Dedifferentiated amniotic fluid mesenchymal stem cell (primary cell): ENCODE measurements around the gene SNCG.
"Not testable (repeated sequence)": the region's sequence is repeated elsewhere in the genome, so short reads cannot be mapped to it uniquely, and the experiment has no call there.

Experiments
- DNase-seq: peaks from one replicate; pipeline ENCODE4 v3.0.0-alpha.2; 2016; ENCODE audit errors: extremely low spot score

Gene SNCG

DNA sequence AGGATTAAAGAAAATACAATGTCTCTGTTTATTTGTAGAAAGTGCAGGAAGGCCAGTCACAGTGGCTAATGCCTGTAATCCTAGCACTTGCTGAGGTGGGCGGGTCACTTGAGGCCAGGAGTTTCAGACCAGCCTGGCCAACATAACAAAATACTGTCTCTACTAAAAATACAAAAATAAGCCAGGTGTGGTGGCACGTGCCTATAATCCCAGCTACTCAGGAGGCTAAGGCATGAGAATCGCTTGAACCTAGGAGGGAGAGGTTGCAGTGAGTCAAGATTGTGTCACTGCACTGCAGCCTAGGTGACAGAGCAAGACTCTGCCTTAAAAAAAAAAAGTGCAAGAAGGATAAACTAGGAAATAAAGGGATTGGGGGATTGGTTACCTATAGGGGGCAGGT is 20.1 kb downstream of the SNCG start:
- not testable (repeated sequence) for DNase-seq

DNA sequence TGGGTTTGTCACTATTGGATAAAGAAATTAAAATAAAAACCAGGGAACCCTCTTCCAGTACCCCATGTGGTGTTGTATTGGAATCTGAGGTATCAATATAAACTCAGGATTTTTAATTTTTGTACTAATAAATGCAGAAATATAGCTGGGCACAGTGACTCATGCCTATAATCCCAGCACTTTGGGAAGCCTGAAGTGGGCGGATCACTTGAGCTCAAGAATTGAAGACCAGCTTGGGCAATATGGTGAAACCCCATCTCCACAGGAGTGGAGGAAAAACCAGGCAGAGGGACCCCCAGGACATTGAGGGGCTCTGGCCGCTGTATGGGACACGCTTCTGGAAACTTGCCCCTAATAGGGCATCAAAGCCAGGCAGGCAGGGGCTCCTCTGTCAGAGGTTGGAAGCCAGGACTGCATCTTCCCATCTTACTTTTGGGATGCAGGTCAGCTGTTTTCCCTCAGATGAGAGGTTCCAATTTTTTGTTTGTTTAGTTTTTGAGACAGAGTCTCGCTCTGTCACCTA is 21.0 kb downstream of the SNCG start:
- DNase-seq = no peak

- no peak for DNase-seq
Measured at GRCh38 chr10:86979977-86980448, 21.6 kb downstream of the SNCG start.

DNA sequence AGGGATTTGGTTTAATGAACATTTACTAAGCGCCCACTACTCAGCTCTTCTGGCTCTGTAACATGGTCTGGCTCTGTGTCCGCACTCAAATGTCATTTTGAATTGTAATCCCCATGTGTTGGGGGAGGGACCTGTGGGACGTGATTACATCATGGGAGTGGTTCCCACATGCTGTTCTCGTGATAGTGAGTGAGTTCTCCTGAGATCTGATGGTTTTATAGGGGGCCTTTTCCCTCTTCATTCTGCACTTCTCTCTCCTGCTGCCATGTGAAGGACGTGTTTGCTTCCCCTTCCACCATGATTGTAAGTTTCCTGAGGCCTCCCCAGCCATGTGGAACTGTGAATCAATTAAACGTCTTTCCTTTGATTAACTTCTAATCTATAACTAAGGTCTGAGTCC is 22.6 kb downstream of the SNCG start:
- DNase-seq = not testable (repeated sequence)

DNA sequence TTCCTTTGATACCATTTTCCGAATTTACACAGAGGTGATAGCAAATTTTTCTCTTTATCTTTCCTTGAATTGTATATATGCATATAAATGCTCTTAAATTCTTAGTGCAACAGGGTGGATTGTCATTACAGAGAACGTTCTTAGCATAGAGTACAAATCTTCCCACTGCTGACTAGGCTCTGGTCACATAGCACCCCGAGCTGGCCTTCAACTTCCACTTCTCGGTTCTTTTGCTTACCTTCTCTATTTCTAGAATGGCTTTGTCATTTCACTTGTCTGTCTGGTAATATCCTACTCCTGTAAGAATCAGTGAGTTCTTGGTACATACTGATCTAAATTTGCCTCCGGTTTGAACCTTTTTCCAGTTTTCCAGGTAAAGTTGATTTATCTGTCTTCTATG is 23.3 kb downstream of the SNCG start:
- DNase-seq = no peak

GRCh38 chr10:86984498-86984897 is 26.1 kb downstream of the SNCG start:
- not testable (repeated sequence) for DNase-seq

DNA sequence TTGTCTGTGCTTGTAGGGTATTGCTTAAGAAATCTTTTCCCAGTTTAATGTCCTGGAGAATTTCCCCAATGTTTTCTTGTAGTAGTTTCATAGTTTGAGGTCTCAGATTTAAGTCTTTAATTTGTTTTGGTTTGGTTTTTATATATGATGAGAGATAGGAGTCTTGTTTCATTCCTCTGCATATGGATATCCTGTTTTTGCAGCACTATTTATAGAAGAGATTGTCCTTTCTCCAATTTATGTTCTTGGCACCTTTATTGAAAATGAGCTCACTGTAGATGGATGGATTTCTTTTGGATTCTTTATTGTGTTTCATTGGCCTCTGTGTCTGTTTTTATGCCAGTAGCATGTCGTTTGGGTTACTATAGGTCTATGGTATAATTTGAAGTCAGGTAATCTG is 30.1 kb downstream of the SNCG start:
- DNase-seq = no peak

DNA sequence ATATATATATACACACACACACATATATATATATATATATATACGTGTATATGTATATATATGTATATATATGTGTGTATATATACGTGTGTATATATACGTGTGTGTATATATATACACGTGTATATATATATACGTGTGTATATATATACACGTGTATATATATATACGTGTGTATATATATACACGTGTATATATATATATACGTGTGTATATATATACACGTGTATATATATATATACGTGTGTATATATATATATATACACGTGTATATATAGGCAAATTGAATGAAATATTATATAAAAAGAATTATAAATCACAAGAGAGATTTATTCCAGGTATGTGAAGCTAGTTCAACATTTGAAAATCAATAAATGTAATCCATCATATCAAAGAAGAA is 33.0 kb downstream of the SNCG start:
- DNase-seq = not testable (repeated sequence)

DNA sequence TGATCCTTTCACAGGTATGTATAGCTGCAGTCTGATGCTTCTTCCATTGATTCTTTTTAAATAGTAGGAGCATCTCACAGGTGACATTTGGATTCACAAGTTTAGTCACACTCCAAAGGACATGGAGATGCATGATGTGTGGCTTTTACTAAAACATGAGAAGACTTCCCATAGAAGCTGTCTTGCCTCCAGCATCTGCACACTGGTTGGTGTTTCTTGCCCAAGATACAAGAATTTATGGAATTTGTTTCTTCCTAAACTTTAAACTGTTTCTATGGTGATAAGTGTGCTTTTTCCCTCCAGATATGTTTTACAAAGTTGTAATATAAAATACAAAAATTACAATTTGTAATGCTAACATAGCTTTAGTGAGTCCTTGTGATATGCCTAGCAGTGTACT is 34.1 kb downstream of the SNCG start:
- no peak for DNase-seq

DNA sequence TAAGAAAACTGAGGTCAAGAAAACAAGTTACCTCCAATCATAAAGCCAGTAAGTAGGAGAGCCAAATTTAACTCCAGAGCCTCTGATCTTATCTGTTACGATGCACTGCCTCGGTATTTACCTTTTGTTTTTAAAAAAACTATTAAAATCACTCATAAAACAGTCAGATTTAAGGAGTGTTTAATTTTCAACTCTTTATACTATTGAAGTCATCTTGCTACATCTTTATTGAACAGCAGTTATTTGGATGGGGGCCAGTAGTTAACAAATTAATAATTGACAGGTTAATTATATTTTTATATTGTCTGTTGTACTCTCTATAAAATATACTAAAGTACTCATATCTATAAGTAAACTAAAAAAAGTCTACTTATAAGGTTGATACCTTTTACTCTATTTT is 34.5 kb downstream of the SNCG start:
- DNase-seq = no peak

DNA sequence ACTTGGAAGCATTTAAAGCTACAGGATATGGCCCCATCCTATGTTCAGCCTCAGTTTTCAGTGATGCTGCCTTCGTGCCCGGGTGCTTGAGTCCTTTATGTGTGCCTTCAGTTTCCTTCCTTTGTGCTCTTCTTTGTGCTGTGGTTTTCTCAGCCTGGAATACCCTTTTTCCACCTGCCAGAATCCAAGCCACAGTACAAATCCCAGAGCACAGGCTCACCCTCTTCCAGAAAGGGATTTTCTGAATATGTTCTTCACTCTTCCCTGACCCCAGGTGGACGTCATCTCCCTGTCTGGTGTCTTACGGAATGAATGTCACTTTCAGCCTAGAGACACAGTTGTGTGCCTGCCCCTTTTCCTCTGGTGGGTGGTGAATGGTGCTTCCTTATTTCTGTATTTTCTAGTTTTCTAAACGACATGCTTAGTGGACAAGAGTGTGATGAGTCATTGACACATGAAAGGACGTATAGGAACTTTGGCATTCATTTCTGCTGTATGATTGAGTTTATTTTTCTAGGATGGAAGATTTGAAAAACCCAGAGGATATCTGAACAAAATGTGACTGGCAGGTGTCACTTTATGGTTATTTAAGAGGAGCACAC is 41.5 kb downstream of the SNCG start:
- DNase-seq = not testable (repeated sequence)

DNA sequence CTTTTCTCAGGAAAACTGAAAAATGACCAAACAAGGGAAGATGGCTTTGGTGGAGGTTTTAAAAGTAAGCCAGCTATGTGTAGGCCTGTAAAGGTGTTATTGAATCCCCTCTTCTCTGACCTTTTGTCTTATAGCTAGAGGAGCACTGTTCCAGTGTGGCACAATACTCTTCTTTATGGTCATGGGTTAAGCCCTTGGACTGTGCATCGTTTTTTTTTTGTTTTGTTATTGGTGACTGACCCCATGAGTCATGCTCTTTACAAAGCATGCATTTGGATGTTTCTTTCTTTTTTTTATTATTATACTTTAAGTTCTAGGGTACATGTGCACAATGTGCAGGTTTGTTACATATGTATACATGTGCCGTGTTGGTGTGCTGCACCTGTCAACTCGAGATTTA is 42.1 kb downstream of the SNCG start:
- DNase-seq = no peak

GRCh38 chr10:87007124-87007523 is 48.7 kb downstream of the SNCG start:
- DNase-seq = not testable (repeated sequence)

- not testable (repeated sequence) for DNase-seq
Measured at GRCh38 chr10:87007674-87008073, 49.3 kb downstream of the SNCG start.

GRCh38 chr10:87008303-87008702 is 49.9 kb downstream of the SNCG start:
- DNase-seq = not testable (repeated sequence)

DNA sequence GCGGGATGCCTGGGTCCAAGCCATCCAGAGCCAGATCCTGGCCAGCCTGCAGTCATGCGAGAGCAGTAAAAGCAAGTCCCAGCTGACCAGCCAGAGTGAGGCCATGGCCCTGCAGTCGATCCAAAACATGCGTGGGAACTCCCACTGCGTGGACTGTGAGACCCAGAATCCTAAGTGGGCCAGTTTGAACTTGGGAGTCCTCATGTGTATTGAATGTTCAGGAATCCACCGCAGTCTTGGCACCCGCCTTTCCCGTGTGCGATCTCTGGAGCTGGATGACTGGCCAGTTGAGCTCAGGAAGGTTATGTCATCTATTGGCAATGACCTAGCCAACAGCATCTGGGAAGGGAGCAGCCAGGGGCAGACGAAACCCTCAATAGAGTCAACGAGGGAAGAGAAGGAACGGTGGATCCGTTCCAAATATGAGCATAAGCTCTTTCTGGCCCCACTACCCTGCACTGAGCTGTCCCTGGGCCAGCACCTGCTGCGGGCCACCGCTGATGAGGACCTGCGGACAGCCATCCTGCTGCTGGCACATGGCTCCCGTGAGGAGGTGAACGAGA is 50.8 kb downstream of the SNCG start:
- not testable (repeated sequence) for DNase-seq
